Inferior parietal cortex (tissue), 1 donor: Measurements from ENCODE around the gene ZNF397.
"Not testable (repeated sequence)": the region's sequence is repeated elsewhere in the genome, so short reads cannot be mapped to it uniquely, and the experiment has no call there.

Source experiments
- DNase-seq: peaks from one replicate; pipeline ENCODE4 v3.0.0-alpha.2; 2016; ENCODE audit errors: extremely low spot score

The ZNF397 gene

GRCh38 chr18:35240664-35241447 lies at the start of gene ZNF397:
TSS of gene ZNF397 (plus strand) at chr18:35241034. CDS start at chr18:35242471, 1,437 bp downstream.
- peak; percentile 97 for DNase-seq

- DNase-seq: no peak
Measured at GRCh38 chr18:35191698-35192025, 49.2 kb upstream of the ZNF397 start.

GRCh38 chr18:35192415-35192814 lies 48.4 kb upstream of the ZNF397 start:
- DNase-seq: no peak

- no peak for DNase-seq
Measured at GRCh38 chr18:35193316-35193715, 47.5 kb upstream of the ZNF397 start.

- no peak for DNase-seq
Measured at GRCh38 chr18:35197296-35197695, 43.5 kb upstream of the ZNF397 start.

- DNase-seq: no peak
Measured at GRCh38 chr18:35201256-35201931, 39.4 kb upstream of the ZNF397 start.

GRCh38 chr18:35203067-35203466 lies 37.8 kb upstream of the ZNF397 start:
- no peak for DNase-seq

GRCh38 chr18:35205199-35205712 lies 35.6 kb upstream of the ZNF397 start:
- DNase-seq: no peak

- DNase-seq: not testable (repeated sequence)
Measured at GRCh38 chr18:35205746-35206458, 34.9 kb upstream of the ZNF397 start.

GRCh38 chr18:35215026-35215425 lies 25.8 kb upstream of the ZNF397 start:
- no peak for DNase-seq

- not testable (repeated sequence) for DNase-seq
Measured at GRCh38 chr18:35216611-35217010, 24.2 kb upstream of the ZNF397 start.

- DNase-seq: not testable (repeated sequence)
Measured at GRCh38 chr18:35219331-35219730, 21.5 kb upstream of the ZNF397 start.

GRCh38 chr18:35220424-35220823 lies 20.4 kb upstream of the ZNF397 start:
- no peak for DNase-seq

- no peak for DNase-seq
Measured at GRCh38 chr18:35223797-35224196, 17.0 kb upstream of the ZNF397 start.

- no peak for DNase-seq
Measured at GRCh38 chr18:35227254-35227653, 13.6 kb upstream of the ZNF397 start.

- DNase-seq: peak; percentile 94
Measured at GRCh38 chr18:35231052-35231451, 9.8 kb upstream of the ZNF397 start.

GRCh38 chr18:35236571-35237363 lies 4.1 kb upstream of the ZNF397 start:
- DNase-seq: no peak

- no peak for DNase-seq
Measured at GRCh38 chr18:35239314-35239713, 1.5 kb upstream of the ZNF397 start.

GRCh38 chr18:35241448-35241804 lies 592 bp downstream of the ZNF397 start:
- no peak for DNase-seq

- DNase-seq: no peak
Measured at GRCh38 chr18:35242426-35242825, 1.6 kb downstream of the ZNF397 start.

GRCh38 chr18:35244671-35245070 lies 3.8 kb downstream of the ZNF397 start:
- DNase-seq: no peak
